Transverse colon (tissue), 4 donors: ENCODE results near the gene TRPC3.

ENCODE experiments used
- EP300 ChIP-seq: sonication (generic); formaldehyde crosslinking; IDR thresholded peaks from one replicate; pipeline ENCODE4 v1.6.1; 2017; ENCODE audit warnings: antibody characterized with exemption, low read depth
- POLR2A ChIP-seq: fragments of 450-650 bp; IDR thresholded peaks from one replicate; pipeline ENCODE4 v1.6.1; 2016; ENCODE audit warnings: antibody characterized with exemption, mild to moderate bottlenecking, moderate library complexity
- POLR2AphosphoS5 ChIP-seq, 3 donors: sonication (generic); formaldehyde crosslinking; IDR thresholded peaks; one replicate each; pipeline ENCODE4 v1.6.1; 2016; ENCODE audit warnings: antibody characterized with exemption in 3 of 3
- TF ChIP-seq, protein P1 (sequence below), 5 experiments: fragments of 200-600 bp in 3 of 5; fragments of 450-650 bp in 2 of 5; sonication (generic) in 3 of 5; IDR thresholded peaks; 1 replicate in 2 of 5; 2 replicates in 3 of 5; pipeline ENCODE4 v1.5.1; 2016 to 2017; ENCODE audit warnings: antibody characterized with exemption in 5 of 5, inconsistent platforms in 3 of 5, mild to moderate bottlenecking in 2 of 5, moderate library complexity in 1 of 5

DNA sequence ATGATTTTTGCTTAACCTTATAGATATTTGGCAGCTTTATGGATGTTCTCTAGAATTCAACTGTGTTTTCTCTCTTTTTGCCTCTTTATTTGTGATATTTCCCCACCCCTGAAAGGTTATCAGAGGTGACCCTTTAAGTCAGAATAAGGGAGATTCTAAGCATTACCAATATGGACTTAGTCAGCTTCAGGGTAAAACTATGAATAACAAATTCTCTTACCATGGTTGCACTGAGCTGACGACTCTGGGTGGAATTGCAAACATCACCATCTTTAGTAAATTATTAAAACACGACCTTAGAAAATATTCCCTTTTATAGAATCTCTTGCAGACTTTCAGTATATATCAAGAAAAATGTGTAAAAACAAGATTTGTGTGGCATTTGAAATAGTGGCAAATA lies 21.6 kb downstream of the TRPC3 start:
- TF ChIP-seq EP300: no peak
- TF ChIP-seq, protein P1, sequence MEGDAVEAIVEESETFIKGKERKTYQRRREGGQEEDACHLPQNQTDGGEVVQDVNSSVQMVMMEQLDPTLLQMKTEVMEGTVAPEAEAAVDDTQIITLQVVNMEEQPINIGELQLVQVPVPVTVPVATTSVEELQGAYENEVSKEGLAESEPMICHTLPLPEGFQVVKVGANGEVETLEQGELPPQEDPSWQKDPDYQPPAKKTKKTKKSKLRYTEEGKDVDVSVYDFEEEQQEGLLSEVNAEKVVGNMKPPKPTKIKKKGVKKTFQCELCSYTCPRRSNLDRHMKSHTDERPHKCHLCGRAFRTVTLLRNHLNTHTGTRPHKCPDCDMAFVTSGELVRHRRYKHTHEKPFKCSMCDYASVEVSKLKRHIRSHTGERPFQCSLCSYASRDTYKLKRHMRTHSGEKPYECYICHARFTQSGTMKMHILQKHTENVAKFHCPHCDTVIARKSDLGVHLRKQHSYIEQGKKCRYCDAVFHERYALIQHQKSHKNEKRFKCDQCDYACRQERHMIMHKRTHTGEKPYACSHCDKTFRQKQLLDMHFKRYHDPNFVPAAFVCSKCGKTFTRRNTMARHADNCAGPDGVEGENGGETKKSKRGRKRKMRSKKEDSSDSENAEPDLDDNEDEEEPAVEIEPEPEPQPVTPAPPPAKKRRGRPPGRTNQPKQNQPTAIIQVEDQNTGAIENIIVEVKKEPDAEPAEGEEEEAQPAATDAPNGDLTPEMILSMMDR (IDR thresholded peaks at IDR 0.05): no peak
- TF ChIP-seq POLR2A: no peak
- no peak for TF ChIP-seq POLR2AphosphoS5 (IDR thresholded peaks at IDR 0.05)
